Spleen (tissue), 11 donors: ENCODE results near the gene RAD51B. TPM values are rescaled to one million over a fixed set of nuclear protein-coding genes. Genes with fewer than 3 reads are reported as not detected.

Experiments used
- DNase-seq: peaks from one replicate; pipeline ENCODE4 v3.0.0-alpha.2; 2020
- H3K27ac ChIP-seq, 8 donors: fragments of 200-600 bp; sonication (generic) in 7 of 8; 1 replicate in 4 of 8; 2 replicates in 4 of 8; pipeline versions ENCODE4 v1.5.0 to v1.8.0; 2016 to 2021; ENCODE audit warnings: inconsistent platforms in 4 of 8, mild to moderate bottlenecking in 4 of 8, moderate library complexity in 1 of 8
- H3K27me3 ChIP-seq, 7 donors: fragments of 200-600 bp; sonication (generic) in 6 of 7; replicated peaks in 1 of 7; 1 replicate in 4 of 7; 2 replicates in 3 of 7; pipeline versions ENCODE4 v1.5.0 to v1.8.0; 2016 to 2021; ENCODE audit warnings: inconsistent platforms in 3 of 7, mild to moderate bottlenecking in 1 of 7
- H3K36me3 ChIP-seq, 6 donors: fragments of 200-600 bp; sonication (generic) in 5 of 6; 1 replicate in 4 of 6; 2 replicates in 2 of 6; pipeline versions ENCODE4 v1.5.0 to v1.8.0; 2016 to 2021; ENCODE audit warnings: inconsistent platforms in 2 of 6
- H3K4me1 ChIP-seq, 6 donors: fragments of 200-600 bp; sonication (generic) in 5 of 6; 1 replicate in 3 of 6; 2 replicates in 3 of 6; pipeline versions ENCODE4 v1.5.0 to v1.8.0; 2016 to 2021; ENCODE audit warnings: inconsistent platforms in 3 of 6
- H3K4me3 ChIP-seq, 8 donors: fragments of 200-600 bp; sonication (generic) in 7 of 8; 1 replicate in 4 of 8; 2 replicates in 4 of 8; pipeline versions ENCODE4 v1.5.0 to v1.8.0; 2016 to 2021; ENCODE audit warnings: inconsistent platforms in 4 of 8, mild to moderate bottlenecking in 4 of 8, moderate library complexity in 2 of 8
- H3K9me3 ChIP-seq, 8 donors: fragments of 200-600 bp; sonication (generic) in 7 of 8; 1 replicate in 4 of 8; 2 replicates in 4 of 8; pipeline versions ENCODE4 v1.5.0 to v1.8.0; 2016 to 2021; ENCODE audit warnings: inconsistent platforms in 4 of 8
- CTCF ChIP-seq, 11 experiments: fragments of 200-600 bp in 7 of 11; fragments of 450-650 bp in 4 of 11; sonication (generic) in 4 of 11; IDR thresholded peaks in 8 of 11; conservative IDR thresholded peaks in 3 of 11; 1 replicate in 7 of 11; 2 replicates in 4 of 11; pipeline versions ENCODE4 v1.4.0 to v1.8.0; 2016 to 2021; ENCODE audit warnings: antibody characterized with exemption in 11 of 11, inconsistent platforms in 4 of 11, mild to moderate bottlenecking in 1 of 11
- POLR2A ChIP-seq, 3 donors: fragments of 450-650 bp; IDR thresholded peaks; one replicate each; pipeline ENCODE4 v1.5.1; 2017; ENCODE audit warnings: antibody characterized with exemption in 3 of 3, mild to moderate bottlenecking in 1 of 3
- POLR2AphosphoS5 ChIP-seq, 3 donors: sonication (generic); formaldehyde crosslinking; IDR thresholded peaks; one replicate each; pipeline ENCODE4 v1.5.1; 2017; ENCODE audit warnings: antibody characterized with exemption in 3 of 3
- WGBS, 5 donors: extraction: QIAGEN DNeasy Blood & Tissue Kit in 3 of 5; methylation state at CpG; one replicate each; pipeline versions ENCODE4 v1.1.5 to v1.1.7; 2013 to 2018; 5-methylcytosine and 5-hydroxymethylcytosine counted together
- intact Hi-C: fragments of 100-400 bp; cut with DNase I; formaldehyde crosslinking; loops from one replicate; pipeline ENCODE4 v1.15.0; 2023; ENCODE audit warnings: low total_unique reads
- polyA plus RNA-seq, 3 donors: library from polyadenylated mRNA; stranded (reverse); fragments of 200-250 nt; gene quantifications; one replicate each; pipeline ENCODE4 v1.2.1, GENCODE V29; 2013
- total RNA-seq, 7 donors: library from RNA; depleted of rRNA in 3 of 7; stranded (reverse); fragments of >200 nt in 3 of 7; fragmentation: NEBNext Ultra II Directional in 4 of 7; extraction: Animal tissue kit (Norgen Biotek cat#: 25700) in 4 of 7; gene quantifications; one replicate each; pipeline versions ENCODE4 v1.1.0 to v1.2.1, GENCODE V29; 2016 to 2021
- donor health status: healthy with polysubstance abuse.
- donor health status: DM: no; HTN: no; CAD: no; lungs with moderate emphysema.
- donor health status: DM: no; HTN: no; CAD: no.
- donor health status: Bipolar disorder and iron deficiency.
- donor health status: healthy.
- donor health status: DM: no; HTN: no; CAD: no.
- donor health status: DM: yes; HTN: yes; CAD: no.

RAD51B gene
- total and polyA plus RNA-seq, 10 donors, result 4.2 to 43.7 (median 29.8) TPM

- WGBS, 5 donors, result 54 to 72% (median 67%) methylated on average over 3 of the region's 3 CpGs
- no peak for DNase-seq
These were observed 507.7 kb downstream of the RAD51B start for GRCh38 chr14:68327231-68327630.

DNA sequence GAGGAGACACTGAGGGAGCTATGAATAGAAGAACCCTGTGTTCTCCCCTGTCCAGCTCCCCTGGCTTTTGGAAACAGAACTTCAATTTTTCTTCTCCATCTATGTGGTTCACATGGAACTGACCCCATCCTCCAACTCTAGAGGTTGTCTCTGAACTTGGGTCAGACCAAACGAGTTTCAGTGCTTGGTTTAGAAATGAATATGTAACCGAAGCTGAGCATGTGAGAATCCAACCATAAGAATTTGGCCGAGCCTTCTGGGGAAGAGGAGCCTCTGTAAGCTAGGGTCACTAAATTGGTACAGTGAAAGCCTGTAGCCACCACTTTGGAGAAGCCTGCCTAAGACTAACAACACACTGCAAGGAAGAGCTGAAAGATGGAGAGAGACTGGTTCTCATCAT lies 508.9 kb downstream of the RAD51B start:
- TF ChIP-seq POLR2A (IDR thresholded peaks at IDR 0.05) (no peak), CTCF (IDR thresholded peaks at IDR 0.05 in 8 of 11, conservative IDR thresholded peaks at IDR 0.05 in 3 of 11) (no peak), POLR2AphosphoS5 (IDR thresholded peaks at IDR 0.05) (no peak)
- Histone ChIP-seq H3K36me3 (no peaks in the 10 kb centered on the region), H3K9me3 (no peaks in the 10 kb centered on the region), H3K27ac (no peak overlapping the region), H3K4me3 (no peak overlapping the region), H3K4me1 (peaks cover 0 to 62% (median 19%) of the 10 kb centered on the region in 6 donors), H3K27me3 (no peaks in the 10 kb centered on the region)
- intact Hi-C loops, result no loop called here
- no peak for DNase-seq
- 72 to 88% (median 79%) methylated on average over 3 of the region's 3 CpGs for WGBS, 5 donors

More at GRCh38 chr14:68327231-68327630, 507.7 kb downstream of the RAD51B start:
- Histone ChIP-seq H3K4me1 (peaks cover 0 to 55% (median 12%) of the 10 kb centered on the region in 6 donors), H3K36me3 (no peaks in the 10 kb centered on the region), H3K27me3 (no peaks in the 10 kb centered on the region), H3K4me3 (no peak overlapping the region), H3K9me3 (no peaks in the 10 kb centered on the region), H3K27ac (peak overlapping the region in 5 of 8 donors; percentile 23 to 67 (median 43))
- intact Hi-C loops, result no loop called here
- TF ChIP-seq CTCF (IDR thresholded peaks at IDR 0.05 in 8 of 11, conservative IDR thresholded peaks at IDR 0.05 in 3 of 11), result no peak

DNA sequence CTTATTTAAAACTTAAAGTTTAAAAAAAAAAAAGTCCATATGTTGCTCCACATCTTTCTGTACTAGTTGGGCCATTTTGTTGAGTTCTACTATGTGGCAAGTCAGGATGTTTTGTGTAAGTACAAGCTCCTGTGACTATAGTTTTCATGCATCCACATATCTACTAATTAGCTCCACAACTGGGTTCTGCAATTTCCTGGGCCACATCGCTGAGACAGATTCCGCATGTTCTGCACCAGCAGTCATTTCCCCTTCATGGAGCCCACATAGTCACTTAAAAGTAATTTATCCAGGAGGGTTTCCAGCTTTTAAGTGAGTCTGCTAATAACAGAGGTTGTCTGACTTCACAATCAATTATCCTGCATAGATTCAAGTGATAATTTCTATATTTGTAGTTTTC lies 511.8 kb downstream of the RAD51B start:
- Histone ChIP-seq H3K4me3 (no peak overlapping the region), H3K27ac (no peak overlapping the region), H3K4me1 (peaks cover 0 to 60% (median 17%) of the 10 kb centered on the region in 6 donors), H3K27me3 (no peaks in the 10 kb centered on the region), H3K36me3 (no peaks in the 10 kb centered on the region), H3K9me3 (no peaks in the 10 kb centered on the region)
- no peak for DNase-seq
- 51 to 83% (median 76%) methylated on average over 2 of the region's 2 CpGs for WGBS, 5 donors
- no peak for TF ChIP-seq POLR2A (IDR thresholded peaks at IDR 0.05)
- TF ChIP-seq CTCF (IDR thresholded peaks at IDR 0.05 in 8 of 11, conservative IDR thresholded peaks at IDR 0.05 in 3 of 11), result no peak
- no peak for TF ChIP-seq POLR2AphosphoS5 (IDR thresholded peaks at IDR 0.05)
- intact Hi-C loops, result no loop called here

DNA sequence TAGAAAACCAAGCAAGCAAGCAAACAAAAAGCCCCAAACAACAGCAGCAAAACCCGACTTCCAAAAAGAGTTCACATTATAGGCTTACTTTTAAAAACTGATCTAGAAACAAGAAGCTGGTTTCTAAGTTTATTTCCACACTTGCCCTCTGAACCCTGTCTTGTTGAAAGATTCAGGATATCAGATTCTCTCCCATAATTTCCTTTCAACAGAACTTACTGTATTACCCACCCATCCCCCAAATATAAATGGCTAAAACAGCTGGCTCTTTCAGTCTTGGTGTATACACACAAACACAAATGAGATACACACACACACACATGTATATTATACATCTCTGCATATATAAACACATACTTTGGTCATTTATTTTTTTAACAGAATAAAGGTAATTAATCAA lies 512.4 kb downstream of the RAD51B start:
- peak overlapping the region in 2 of 8 donors; percentile 6 to 42 for H3K27ac ChIP-seq
- TF ChIP-seq POLR2A (IDR thresholded peaks at IDR 0.05) (no peak), POLR2AphosphoS5 (IDR thresholded peaks at IDR 0.05) (no peak)
- intact Hi-C loops, result no loop called here

DNA sequence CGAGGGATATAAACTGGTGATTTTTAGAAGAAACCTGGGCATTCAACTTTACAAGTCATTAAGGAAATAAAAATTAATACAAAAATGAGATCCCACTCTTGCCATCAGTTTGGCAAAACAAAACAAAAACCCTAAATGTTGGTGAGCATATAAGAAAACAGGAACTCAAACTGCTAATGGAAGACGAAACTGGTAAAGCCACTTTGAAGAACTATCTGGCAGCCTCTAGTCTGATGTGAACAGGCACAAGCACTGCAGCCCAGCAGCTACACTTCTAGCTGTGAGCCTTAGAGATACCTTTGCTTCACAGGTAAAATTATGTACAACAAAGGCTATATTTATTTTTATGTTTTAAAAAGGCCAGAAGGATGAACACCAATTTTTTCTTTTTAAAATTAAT lies 513.7 kb downstream of the RAD51B start:
- DNase-seq, result no peak
- no peaks in the 10 kb centered on the region for H3K36me3 ChIP-seq
- WGBS, 5 donors, result 64 to 70% (median 66%) methylated on average over 2 of the region's 2 CpGs
- TF ChIP-seq POLR2A (IDR thresholded peaks at IDR 0.05), result no peak
- no peaks in the 10 kb centered on the region for H3K9me3 ChIP-seq
- peak overlapping the region in 5 of 8 donors; percentile 1 to 42 (median 16) for H3K27ac ChIP-seq
- peaks cover 6 to 63% (median 19%) of the 10 kb centered on the region in 6 donors for H3K4me1 ChIP-seq
- H3K27me3 ChIP-seq, result no peaks in the 10 kb centered on the region
- H3K4me3 ChIP-seq, result no peak overlapping the region
- intact Hi-C loops, result no loop called here

More for the DNA sequence above, 512.4 kb downstream of the RAD51B start:
- H3K27me3 ChIP-seq, result no peaks in the 10 kb centered on the region
- no peaks in the 10 kb centered on the region for H3K36me3 ChIP-seq
- no peaks in the 10 kb centered on the region for H3K9me3 ChIP-seq
- no peak overlapping the region for H3K4me3 ChIP-seq
- 75 to 90% (median 85%) methylated on average over 1 of the region's 1 CpG for WGBS, 5 donors
- H3K4me1 ChIP-seq, result peaks cover 0 to 60% (median 14%) of the 10 kb centered on the region in 6 donors
- DNase-seq, result no peak
